ENCODE measurements around the gene CRACR2B. TPM values are rescaled to one million over a fixed set of nuclear protein-coding genes. Genes with fewer than 3 reads are reported as not detected.

The CRACR2B gene
- total and polyA plus RNA-seq, 2 of the 13 experiments (the other 11 are each of a cell fraction or from before 2014, with no cell fraction given): 14.9 to 21.0 TPM

- no peak for TF ChIP-seq E2F2 (CRISPR knock-in tag; IDR thresholded peaks at IDR 0.05; ENCODE audit: borderline replicate concordance)
- no peak for TF ChIP-seq THAP11 (CRISPR knock-in tag; IDR thresholded peaks at IDR 0.05)
- no peak for TF ChIP-seq ZNF280B (CRISPR knock-in tag; IDR thresholded peaks at IDR 0.05; ENCODE audit: borderline replicate concordance)
- no peak for TF ChIP-seq SP140L (CRISPR knock-in tag; IDR thresholded peaks at IDR 0.05; ENCODE audit: borderline replicate concordance)
- TF ChIP-seq ZNF772 (CRISPR knock-in tag; IDR thresholded peaks at IDR 0.05): no peak; the same call in none of the 2 replicates
- no peak for TF ChIP-seq ZNF616 (CRISPR knock-in tag; IDR thresholded peaks at IDR 0.05; ENCODE audit: low read depth)
- TF ChIP-seq TBX2 (CRISPR knock-in tag; IDR thresholded peaks at IDR 0.05; ENCODE audit: borderline replicate concordance): peak; percentile 35
- TF ChIP-seq E2F1 (CRISPR knock-in tag; IDR thresholded peaks at IDR 0.05): no peak
- TF ChIP-seq THAP7 (CRISPR knock-in tag; IDR thresholded peaks at IDR 0.05): no peak
- no peak for TF ChIP-seq HBP1 (CRISPR knock-in tag; IDR thresholded peaks at IDR 0.05; ENCODE audit: low read depth)
- peak; percentile 51 for TF ChIP-seq PATZ1 (CRISPR knock-in tag; IDR thresholded peaks at IDR 0.05)
- TF ChIP-seq BHLHE40 (IDR thresholded peaks at IDR 0.05; ENCODE audit: low read length): no peak
- TF ChIP-seq ZNF362 (CRISPR knock-in tag; IDR thresholded peaks at IDR 0.05; ENCODE audit: borderline replicate concordance): no peak
- no peak for TF ChIP-seq CERS6 (CRISPR knock-in tag; IDR thresholded peaks at IDR 0.05)
- TF ChIP-seq ZNF788 (CRISPR knock-in tag; IDR thresholded peaks at IDR 0.05; ENCODE audit: borderline replicate concordance): no peak
- no peak for TF ChIP-seq CEBPB (IDR thresholded peaks at IDR 0.05; ENCODE audit: borderline replicate concordance, low read depth, low read length)
- no peak for TF ChIP-seq ZNF101 (CRISPR knock-in tag; IDR thresholded peaks at IDR 0.05; ENCODE audit: borderline replicate concordance, low read depth)
These were observed 7.6 kb upstream of the CRACR2B start (continued) for GRCh38 chr11:819943-820649.

Data from HepG2 (cell line).